Measurements from ENCODE around the gene ADGRL1.
"Not testable (repeated sequence)": the region's sequence is repeated elsewhere in the genome, so short reads cannot be mapped to it uniquely, and the experiment has no call there.

DNA sequence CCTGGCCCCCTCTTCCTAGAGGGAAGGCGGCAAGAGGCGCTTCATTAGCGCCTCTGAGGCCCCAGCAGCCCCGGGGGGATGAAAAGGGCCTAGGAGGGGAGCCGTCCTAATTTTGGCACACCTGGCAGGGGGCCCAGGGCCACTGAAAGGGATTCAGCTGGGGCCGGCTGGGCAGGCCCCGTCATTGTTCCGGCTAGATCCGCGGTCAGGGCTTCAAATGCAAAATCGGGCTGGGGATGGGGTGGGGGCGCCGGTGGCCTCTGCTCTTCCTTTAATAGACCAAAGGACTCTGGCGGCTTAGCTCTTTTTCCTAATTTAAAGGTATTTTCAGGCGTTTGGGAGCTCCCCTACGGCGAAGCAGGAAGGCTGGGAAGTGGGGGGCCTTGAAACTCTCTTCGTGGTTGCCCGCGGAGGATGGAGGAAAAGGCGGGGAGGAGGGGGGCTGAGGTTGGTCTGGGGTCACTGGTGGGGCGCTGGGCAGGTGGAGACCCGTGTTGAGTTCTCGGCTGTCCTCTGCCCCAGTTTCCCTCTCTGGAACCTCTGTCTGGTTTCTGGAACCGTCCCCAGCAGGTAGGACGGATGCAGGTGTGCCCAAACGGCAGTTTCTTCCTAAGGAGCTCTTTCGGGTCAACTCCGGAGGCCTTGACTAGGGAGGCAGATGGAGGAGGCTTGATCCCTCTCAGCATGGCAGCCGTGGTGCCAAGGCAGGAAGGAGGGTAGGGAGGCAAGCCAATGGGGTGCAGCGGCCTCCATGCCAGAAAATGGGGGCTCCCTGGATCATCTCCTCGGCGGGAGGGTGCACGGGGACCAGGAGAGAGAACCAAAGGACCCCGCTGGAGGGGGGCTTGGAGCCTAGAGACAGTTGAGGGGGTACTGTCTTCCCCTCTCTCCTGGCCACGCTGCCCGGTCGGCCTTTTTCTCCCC lies 41.8 kb upstream of the ADGRL1 start:
- not testable (repeated sequence) for TF ChIP-seq POLR2A (IDR thresholded peaks at IDR 0.05)
- TF ChIP-seq, protein P1, sequence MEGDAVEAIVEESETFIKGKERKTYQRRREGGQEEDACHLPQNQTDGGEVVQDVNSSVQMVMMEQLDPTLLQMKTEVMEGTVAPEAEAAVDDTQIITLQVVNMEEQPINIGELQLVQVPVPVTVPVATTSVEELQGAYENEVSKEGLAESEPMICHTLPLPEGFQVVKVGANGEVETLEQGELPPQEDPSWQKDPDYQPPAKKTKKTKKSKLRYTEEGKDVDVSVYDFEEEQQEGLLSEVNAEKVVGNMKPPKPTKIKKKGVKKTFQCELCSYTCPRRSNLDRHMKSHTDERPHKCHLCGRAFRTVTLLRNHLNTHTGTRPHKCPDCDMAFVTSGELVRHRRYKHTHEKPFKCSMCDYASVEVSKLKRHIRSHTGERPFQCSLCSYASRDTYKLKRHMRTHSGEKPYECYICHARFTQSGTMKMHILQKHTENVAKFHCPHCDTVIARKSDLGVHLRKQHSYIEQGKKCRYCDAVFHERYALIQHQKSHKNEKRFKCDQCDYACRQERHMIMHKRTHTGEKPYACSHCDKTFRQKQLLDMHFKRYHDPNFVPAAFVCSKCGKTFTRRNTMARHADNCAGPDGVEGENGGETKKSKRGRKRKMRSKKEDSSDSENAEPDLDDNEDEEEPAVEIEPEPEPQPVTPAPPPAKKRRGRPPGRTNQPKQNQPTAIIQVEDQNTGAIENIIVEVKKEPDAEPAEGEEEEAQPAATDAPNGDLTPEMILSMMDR (IDR thresholded peaks at IDR 0.05): not testable (repeated sequence)

All from right lobe of liver (tissue), 4 donors.